ENCODE data around the gene PLXND1. TPM values are rescaled to one million over a fixed set of nuclear protein-coding genes. Genes with fewer than 3 reads are reported as not detected.

The PLXND1 gene
- polyA plus RNA-seq, 3 donors: 30.1 to 266 (median 131) TPM

GRCh38 chr3:129576514-129577352 lies 29.7 kb downstream of the PLXND1 start:
- no peak overlapping the region for H3K27ac ChIP-seq (ENCODE audit: low read depth, low read length)
- 47 to 61% (median 50%) methylated on average over 18 of the region's 18 CpGs for WGBS, 3 donors

GRCh38 chr3:129575997-129576384 lies 30.5 kb downstream of the PLXND1 start:
- no peak overlapping the region for H3K27ac ChIP-seq (ENCODE audit: low read depth, low read length)
- WGBS, 3 donors: 85 to 89% (median 89%) methylated on average over 10 of the region's 10 CpGs

- 86 to 89% (median 88%) methylated on average over 19 of the region's 19 CpGs for WGBS, 3 donors
- H3K27ac ChIP-seq (ENCODE audit: low read depth, low read length): no peak overlapping the region
These were observed 31.1 kb downstream of the PLXND1 start for GRCh38 chr3:129575233-129575996.

DNA sequence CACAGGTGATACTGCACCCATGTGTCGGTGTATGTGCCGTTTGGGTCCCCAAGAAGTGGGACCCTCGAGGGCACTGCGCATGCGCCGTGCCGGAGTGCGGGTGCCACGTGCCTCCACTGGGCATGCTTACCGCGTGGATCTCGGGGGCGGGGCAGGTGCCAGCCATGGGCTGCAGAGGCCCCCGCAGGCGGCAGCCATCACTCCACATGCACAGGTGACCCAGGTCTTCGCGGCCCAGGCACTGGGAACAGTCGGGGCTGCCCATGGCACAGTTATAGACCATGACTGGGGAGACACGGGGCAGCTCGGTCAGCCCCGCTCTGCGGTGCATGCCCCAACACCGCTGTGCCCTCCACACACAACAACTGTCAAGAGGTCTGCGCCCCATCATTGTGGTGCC lies 32.3 kb downstream of the PLXND1 start:
- 93 to 95% (median 94%) methylated on average over 24 of the region's 24 CpGs for WGBS, 3 donors
- no peak overlapping the region for H3K27ac ChIP-seq (ENCODE audit: low read depth, low read length)

- no peak overlapping the region for H3K27ac ChIP-seq (ENCODE audit: low read depth, low read length)
- 91 to 92% (median 91%) methylated on average over 14 of the region's 14 CpGs for WGBS, 3 donors
These were observed 33.0 kb downstream of the PLXND1 start for GRCh38 chr3:129573493-129573892.

- WGBS, 3 donors: 83 to 90% (median 84%) methylated on average over 18 of the region's 18 CpGs
- no peak overlapping the region for H3K27ac ChIP-seq (ENCODE audit: low read depth, low read length)
These were observed 33.9 kb downstream of the PLXND1 start for GRCh38 chr3:129572603-129573002.

DNA sequence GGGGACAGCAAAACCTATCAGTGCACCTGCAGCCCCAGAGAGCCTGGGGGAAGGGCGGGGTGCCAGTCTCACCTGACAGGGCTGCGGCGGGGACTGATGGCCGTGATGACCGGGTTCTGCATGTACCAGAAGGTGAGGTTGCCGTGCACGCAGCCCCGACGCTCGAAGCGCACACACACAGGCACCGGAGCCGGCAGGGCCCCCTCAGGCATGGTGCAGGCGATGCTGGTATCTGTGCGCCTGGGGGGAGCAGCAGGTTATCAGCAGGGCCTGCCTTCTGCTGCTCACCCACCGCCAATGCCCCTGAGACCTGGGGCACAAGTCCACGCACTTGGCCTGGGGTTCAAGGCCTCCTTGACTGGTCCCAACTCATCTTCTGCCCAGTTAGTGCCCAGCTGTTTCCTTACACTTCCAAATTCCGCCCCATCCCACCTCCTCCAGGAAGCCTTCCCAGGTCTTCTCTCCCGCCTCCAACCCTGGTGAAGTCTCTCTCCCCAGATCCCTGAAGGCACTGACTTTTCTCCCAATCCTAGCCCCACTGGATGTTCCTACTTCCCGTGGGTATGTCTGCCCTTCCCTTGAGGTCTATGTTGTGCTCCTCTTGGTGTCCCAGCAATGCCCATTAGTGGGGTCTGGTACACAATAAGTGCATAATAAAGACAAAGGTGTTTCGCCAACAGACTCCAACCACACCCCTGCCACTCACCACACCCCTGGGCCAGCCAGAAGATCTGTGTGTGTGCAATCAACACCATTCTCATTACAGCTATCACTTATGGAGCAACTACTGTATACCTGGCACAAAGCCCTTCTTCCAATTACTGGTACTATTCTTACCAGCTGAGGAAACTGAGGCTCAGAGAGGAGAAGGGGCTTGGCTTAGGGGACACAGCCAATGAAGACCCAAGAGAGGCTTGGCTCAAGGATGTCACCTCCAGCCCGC lies 34.6 kb downstream of the PLXND1 start:
- 95 to 97% (median 96%) methylated on average over 21 to 22 of the region's 22 CpGs for WGBS, 3 donors
- no peak overlapping the region for H3K27ac ChIP-seq (ENCODE audit: low read depth, low read length)

DNA sequence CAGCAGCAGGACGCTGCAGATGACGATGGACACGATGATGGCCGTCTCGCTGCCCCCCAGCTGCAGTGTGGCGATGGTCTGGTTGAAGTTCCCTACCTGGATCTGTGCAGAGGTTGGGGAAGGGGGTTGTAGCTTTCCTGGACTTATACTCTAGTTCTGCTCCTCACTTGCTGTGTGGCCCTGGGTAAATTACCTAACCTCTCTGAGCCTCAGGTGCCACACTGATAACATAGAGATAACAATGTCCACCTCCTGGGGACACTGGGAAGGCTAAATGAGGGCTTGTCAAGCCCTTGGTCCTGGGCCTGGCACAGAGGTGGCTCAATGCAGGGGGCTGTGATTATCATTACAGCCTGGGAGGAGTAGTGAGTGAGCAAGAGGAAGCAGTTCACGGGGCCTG lies 36.6 kb downstream of the PLXND1 start:
- no peak overlapping the region for H3K27ac ChIP-seq (ENCODE audit: low read depth, low read length)
- WGBS, 3 donors: 85 to 93% (median 91%) methylated on average over 7 of the region's 7 CpGs

DNA sequence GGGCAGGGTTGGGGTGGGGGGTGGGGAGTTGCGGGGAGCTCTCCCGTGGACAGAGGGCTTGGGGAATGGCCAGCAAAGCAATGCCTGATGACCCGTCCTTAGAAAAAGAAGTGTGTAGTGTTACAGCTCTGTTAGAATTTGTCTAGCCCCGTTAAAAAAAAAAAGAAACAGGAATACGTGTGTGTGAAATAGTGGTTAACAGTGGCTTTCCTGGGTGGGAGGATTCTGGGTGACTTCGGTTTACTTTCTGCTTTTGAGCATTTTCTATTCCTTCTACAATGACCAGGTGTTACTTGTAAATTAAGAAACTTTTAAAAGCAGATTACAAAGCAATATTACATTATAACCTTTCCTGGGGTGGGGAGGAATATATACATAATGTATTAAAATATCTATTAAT lies 38.5 kb downstream of the PLXND1 start:
- WGBS, 3 donors: 43 to 71% (median 48%) methylated on average over 6 of the region's 6 CpGs
- H3K27ac ChIP-seq (ENCODE audit: low read depth, low read length): no peak overlapping the region

- no peak overlapping the region for H3K27ac ChIP-seq (ENCODE audit: low read depth, low read length)
- WGBS, 3 donors: 72 to 79% (median 77%) methylated on average over 18 of the region's 18 CpGs
These were observed 39.2 kb downstream of the PLXND1 start for GRCh38 chr3:129567176-129567705.

- 93 to 95% (median 93%) methylated on average over 7 of the region's 7 CpGs for WGBS, 3 donors
- H3K27ac ChIP-seq (ENCODE audit: low read depth, low read length): no peak overlapping the region
These were observed 40.6 kb downstream of the PLXND1 start for GRCh38 chr3:129565902-129566301.

GRCh38 chr3:129564981-129565644 lies 41.4 kb downstream of the PLXND1 start:
- WGBS, 3 donors: 89 to 94% (median 92%) methylated on average over 21 of the region's 21 CpGs
- no peak overlapping the region for H3K27ac ChIP-seq (ENCODE audit: low read depth, low read length)

- no peak overlapping the region for H3K27ac ChIP-seq (ENCODE audit: low read depth, low read length)
These were observed 42.5 kb downstream of the PLXND1 start for GRCh38 chr3:129563850-129564535.

GRCh38 chr3:129563332-129563731 lies 43.1 kb downstream of the PLXND1 start:
- no peak overlapping the region for H3K27ac ChIP-seq (ENCODE audit: low read depth, low read length)
- 75 to 95% (median 81%) methylated on average over 12 of the region's 12 CpGs for WGBS, 3 donors

More at GRCh38 chr3:129563850-129564535, 42.5 kb downstream of the PLXND1 start:
- 50 to 63% (median 60%) methylated on average over 8 of the region's 8 CpGs for WGBS, 3 donors

DNA sequence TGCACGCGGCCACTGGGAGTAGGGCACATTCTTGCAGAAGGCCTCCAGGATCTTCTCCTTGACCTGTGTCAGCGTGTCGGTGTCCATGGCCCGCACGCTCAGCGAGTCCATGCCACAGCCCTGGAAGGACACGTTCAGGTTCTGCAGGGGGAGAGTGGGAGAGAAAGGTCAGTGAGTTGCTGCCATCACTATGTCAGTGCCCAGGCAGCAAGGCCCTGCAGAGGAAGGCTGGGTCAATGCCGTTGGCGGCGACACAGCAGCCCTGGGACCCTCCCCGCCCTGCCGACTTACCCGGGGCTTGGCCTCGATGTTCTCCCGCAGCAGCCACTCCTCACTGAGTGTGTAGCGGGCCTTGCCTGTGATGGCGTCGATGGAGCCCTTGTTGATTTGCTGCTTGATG lies 43.7 kb downstream of the PLXND1 start:
- no peak overlapping the region for H3K27ac ChIP-seq (ENCODE audit: low read depth, low read length)
- WGBS, 3 donors: 88 to 91% (median 89%) methylated on average over 19 of the region's 19 CpGs

GRCh38 chr3:129561619-129562248 lies 44.7 kb downstream of the PLXND1 start:
- H3K27ac ChIP-seq (ENCODE audit: low read depth, low read length): no peak overlapping the region
- 75 to 83% (median 76%) methylated on average over 18 of the region's 18 CpGs for WGBS, 3 donors

Data from adipose tissue (tissue), 3 donors.